Activated naive CD8-positive, alpha-beta T cell (primary cell): Measurements from ENCODE around the gene CHML.

Source experiments
- H3K27ac Mint-ChIP-seq: one replicate; pipeline ENCODE4 v1.8.0; 2021; ENCODE audit warnings: mixed read lengths
- H3K27me3 Mint-ChIP-seq: one replicate; pipeline ENCODE4 v1.8.0; 2021; ENCODE audit warnings: mixed read lengths
- H3K36me3 Mint-ChIP-seq: one replicate; pipeline ENCODE4 v1.8.0; 2021; ENCODE audit warnings: mixed read lengths
- H3K4me1 Mint-ChIP-seq: one replicate; pipeline ENCODE4 v1.8.0; 2021; ENCODE audit warnings: low read depth, mixed read lengths
- H3K4me3 Mint-ChIP-seq: one replicate; pipeline ENCODE4 v1.8.0; 2021; ENCODE audit warnings: mild to moderate bottlenecking, mixed read lengths
- H3K9me3 Mint-ChIP-seq: one replicate; pipeline ENCODE4 v1.8.0; 2021; ENCODE audit warnings: low read depth, mixed read lengths

CHML gene

DNA sequence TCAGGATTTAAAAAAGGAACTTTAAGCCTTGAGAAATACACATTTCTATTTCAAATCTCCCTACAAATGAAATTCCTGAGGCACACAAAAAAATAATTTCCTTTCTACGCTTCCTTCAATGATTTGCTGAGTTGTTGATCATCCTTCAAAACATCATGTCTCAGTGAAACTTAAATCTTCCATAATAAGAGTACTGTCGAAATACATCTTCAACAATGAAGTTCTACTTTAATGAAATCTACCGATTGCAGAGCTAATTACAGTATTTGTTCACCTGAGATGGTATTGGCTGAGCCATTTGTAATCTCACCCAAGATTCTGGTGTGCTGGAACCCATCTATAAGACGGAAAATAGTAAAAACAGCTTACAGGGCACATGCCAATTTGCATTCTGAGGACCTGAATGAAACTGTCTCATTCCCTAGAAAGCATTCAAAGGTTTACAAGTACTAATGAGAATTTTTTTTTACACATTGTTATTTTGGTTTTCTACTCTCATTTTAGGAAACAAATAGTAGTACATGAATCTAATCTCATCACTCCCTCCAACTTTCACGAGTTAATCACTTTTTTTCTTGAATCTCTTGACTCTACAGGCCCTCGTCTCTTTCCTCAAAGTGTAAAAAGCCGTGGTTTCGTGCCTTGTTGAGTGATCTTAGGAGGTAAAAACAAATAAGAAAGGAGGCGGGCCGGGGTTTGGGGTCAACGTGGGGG lies 1.1 kb downstream of the CHML start:
- Mint-ChIP-seq H3K4me1 (peaks cover 57% of the 10 kb centered on the region), H3K9me3 (no peaks in the 10 kb centered on the region), H3K27me3 (no peaks in the 10 kb centered on the region), H3K36me3 (peaks cover 19% of the 10 kb centered on the region), H3K27ac (peak overlapping the region; percentile 76), H3K4me3 (peak overlapping the region; percentile 89)

DNA sequence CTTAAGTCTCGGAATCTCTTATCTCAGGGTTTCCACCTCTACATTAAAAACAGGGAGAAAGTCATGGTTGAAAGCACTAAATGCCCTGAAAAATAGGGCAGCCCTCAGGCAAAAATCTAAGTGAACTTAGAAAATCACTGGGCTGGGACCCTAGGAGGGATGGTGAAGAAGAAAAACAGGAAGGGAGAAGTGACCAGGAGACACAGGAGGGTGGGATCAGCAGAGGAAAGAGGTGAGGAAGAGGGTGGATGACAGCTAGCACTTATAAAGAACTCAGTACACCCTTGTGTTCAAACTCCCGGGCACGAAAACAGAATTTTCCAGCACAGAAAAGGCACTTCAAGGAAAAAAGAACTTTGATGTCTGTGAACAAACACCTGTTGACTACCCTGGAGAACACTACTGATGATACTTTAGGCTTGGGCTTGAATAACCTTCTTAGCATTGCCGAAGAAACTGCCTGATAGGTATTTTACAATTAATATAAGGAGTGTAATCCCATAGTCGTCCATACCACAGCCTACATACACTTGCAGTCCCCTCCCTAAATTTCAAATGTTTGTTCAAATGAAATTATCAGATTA lies 2.0 kb downstream of the CHML start:
- H3K4me1 Mint-ChIP-seq: peaks cover 55% of the 10 kb centered on the region
- no peak overlapping the region for H3K27ac Mint-ChIP-seq
- H3K27me3 Mint-ChIP-seq: no peaks in the 10 kb centered on the region
- H3K36me3 Mint-ChIP-seq: peaks cover 19% of the 10 kb centered on the region
- peak overlapping the region; percentile 89 for H3K4me3 Mint-ChIP-seq
- H3K9me3 Mint-ChIP-seq: no peaks in the 10 kb centered on the region

DNA sequence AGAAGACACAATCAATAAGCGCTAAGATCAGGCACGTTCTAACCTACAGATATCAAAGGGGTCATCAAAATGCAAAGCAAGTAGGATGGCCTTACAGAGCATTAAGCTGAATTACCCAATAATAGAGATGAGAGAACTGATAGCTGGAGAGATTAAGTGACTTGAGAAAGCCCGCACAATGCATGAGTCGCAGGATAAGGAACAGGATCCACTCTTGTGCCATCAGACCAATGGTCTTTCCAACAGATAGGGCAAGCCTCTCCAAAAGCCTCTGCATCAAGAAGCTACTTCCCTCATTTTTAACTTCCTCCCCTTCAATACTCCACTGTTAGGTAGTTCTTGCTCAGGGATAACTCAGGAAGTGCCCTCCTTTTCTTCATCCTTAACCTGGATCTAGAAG lies 2.6 kb downstream of the CHML start:
- Mint-ChIP-seq H3K27me3 (no peaks in the 10 kb centered on the region), H3K4me3 (peak overlapping the region; percentile 89), H3K9me3 (no peaks in the 10 kb centered on the region), H3K4me1 (peaks cover 56% of the 10 kb centered on the region), H3K36me3 (peaks cover 19% of the 10 kb centered on the region), H3K27ac (no peak overlapping the region)

DNA sequence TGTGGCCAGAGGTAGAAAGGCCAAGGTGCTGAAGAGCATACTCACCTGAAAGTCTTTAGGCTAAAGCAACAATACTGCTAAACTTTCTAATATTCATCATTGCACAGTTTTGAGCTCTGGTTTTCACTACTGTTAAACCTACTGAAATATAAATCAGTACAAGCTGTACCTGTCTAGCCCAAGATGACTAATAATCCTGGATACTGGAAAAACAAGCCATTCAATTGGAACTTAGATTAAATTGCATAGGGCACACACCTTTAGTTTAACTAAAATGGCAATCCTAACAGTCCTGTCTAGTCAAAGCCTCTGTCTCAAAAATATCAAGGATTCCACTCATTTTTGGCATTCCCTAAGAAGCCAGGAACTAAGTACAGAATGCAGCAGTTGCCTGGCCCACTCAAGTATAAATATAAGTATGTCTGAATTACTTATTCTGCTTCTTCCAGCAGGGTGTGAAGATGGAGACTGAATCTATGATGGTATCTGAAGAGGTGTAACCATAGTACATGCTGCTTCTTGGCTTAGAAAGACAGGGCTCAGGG lies 3.1 kb downstream of the CHML start:
- peaks cover 61% of the 10 kb centered on the region for H3K4me1 Mint-ChIP-seq
- H3K36me3 Mint-ChIP-seq: peaks cover 20% of the 10 kb centered on the region
- no peak overlapping the region for H3K27ac Mint-ChIP-seq
- no peaks in the 10 kb centered on the region for H3K9me3 Mint-ChIP-seq
- no peaks in the 10 kb centered on the region for H3K27me3 Mint-ChIP-seq
- peak overlapping the region; percentile 89 for H3K4me3 Mint-ChIP-seq

DNA sequence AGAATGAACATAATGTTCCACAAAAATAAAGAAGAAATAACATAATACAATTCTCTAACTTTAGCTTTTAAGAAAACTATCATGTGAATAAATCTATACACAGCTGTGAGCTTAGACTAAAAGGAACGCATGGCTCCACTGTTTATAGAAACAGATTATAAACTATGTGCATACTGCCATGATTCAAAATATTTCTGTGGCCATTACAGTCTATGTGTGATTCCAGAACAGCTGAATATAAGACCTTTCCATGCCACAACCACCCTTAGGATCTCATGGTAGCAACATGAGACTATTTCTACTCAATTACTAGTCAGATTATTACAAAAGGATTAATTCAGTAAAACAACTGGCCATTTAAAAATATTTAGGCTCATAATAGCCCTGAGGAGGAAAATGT lies 3.9 kb downstream of the CHML start:
- H3K4me1 Mint-ChIP-seq: peaks cover 68% of the 10 kb centered on the region
- H3K9me3 Mint-ChIP-seq: no peaks in the 10 kb centered on the region
- peaks cover 24% of the 10 kb centered on the region for H3K36me3 Mint-ChIP-seq
- H3K27ac Mint-ChIP-seq: no peak overlapping the region
- peak overlapping the region; percentile 73 for H3K4me3 Mint-ChIP-seq
- H3K27me3 Mint-ChIP-seq: no peaks in the 10 kb centered on the region

DNA sequence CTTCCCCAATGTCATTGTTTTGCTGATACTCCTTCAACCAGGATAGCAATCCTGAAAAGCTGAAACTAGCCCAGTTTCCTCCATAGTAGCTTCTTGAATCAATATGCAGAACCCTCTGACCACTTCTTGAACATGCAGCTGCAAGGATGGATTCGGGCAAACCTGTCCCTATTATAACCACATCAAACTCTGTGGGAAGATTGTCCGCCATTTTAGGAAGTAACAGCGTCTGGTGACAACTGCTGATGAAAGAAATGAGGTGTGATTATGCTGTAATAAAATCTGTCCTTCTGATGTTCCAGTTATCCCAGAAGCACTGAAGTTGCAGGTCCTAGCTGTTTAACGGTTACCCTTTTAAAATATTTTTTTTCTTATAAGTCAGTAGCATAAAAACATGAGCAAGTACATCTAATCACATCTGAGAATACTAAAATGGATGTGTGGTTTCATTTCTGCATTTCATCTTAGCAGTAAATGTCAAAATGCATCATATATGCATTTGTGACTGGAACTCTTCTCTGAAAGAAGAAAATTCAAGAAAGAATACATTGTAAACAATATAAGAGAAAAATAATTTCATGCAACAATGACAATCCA lies 4.5 kb downstream of the CHML start:
- Mint-ChIP-seq H3K9me3 (no peaks in the 10 kb centered on the region), H3K27ac (no peak overlapping the region), H3K27me3 (no peaks in the 10 kb centered on the region), H3K36me3 (peaks cover 24% of the 10 kb centered on the region), H3K4me1 (peaks cover 65% of the 10 kb centered on the region), H3K4me3 (no peak overlapping the region)

DNA sequence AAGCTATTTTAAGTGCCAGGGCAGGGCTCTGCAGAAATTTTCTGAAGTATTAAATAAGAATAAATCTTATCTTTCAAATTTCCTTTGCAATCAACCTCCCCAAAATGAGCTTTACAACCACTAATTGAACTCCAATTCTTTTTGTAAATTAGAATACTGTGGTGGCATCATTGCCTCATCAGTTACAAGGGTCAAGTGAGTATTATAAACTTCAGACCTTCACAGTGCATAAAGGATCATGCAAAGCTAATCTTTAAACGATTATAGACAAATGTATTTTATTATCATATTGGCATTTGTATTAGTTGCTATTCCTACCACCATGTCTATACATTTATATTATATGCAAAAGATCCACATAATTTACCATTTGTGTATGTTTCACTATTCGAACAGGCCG lies 7.2 kb downstream of the CHML start:
- Mint-ChIP-seq H3K4me1 (peaks cover 61% of the 10 kb centered on the region), H3K4me3 (no peak overlapping the region), H3K27ac (no peak overlapping the region), H3K27me3 (no peaks in the 10 kb centered on the region), H3K36me3 (peaks cover 20% of the 10 kb centered on the region), H3K9me3 (no peaks in the 10 kb centered on the region)

DNA sequence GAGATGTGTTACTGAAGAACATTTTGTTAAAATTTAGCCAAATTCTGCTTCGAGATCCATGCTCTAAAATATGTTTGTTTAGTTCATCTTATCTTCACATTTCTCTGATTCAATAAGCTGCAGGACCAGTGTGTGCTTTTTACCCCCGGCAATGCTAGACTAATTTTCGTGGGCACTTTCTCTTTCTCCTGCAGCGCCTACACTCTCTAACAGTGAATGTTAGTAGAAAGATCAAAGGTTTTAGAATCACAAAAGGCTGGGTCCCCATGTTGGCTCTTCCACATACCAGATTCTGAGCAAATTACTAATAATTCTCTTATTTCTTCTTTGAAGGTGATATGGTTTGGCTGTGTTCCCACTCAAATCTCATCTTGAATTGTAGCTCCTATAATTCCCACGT lies 8.5 kb downstream of the CHML start:
- H3K4me1 Mint-ChIP-seq: peaks cover 56% of the 10 kb centered on the region
- peaks cover 20% of the 10 kb centered on the region for H3K36me3 Mint-ChIP-seq
- H3K27me3 Mint-ChIP-seq: no peaks in the 10 kb centered on the region
- H3K9me3 Mint-ChIP-seq: no peaks in the 10 kb centered on the region
- H3K4me3 Mint-ChIP-seq: peak overlapping the region; percentile 71
- H3K27ac Mint-ChIP-seq: peak overlapping the region; percentile 91

DNA sequence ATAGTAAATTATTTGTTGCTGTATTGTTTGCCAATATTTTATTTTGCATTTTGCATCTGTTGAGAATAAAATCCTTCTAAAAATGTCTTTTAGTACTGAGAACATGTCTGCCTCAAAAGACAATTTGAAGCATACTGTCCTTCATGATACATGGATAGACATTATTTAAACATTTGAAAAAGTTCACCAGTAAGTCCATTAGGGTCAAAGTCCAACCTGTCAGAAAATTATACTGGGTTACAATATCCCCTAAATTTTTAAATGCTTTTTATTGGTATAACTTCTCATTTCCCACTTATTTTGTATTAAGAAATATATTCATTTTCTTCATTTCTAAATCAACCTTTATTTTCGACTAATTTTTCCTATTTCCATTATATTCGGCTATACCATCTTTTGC lies 9.3 kb downstream of the CHML start:
- Mint-ChIP-seq H3K27me3 (no peaks in the 10 kb centered on the region), H3K4me3 (no peak overlapping the region), H3K9me3 (no peaks in the 10 kb centered on the region), H3K27ac (no peak overlapping the region), H3K4me1 (peaks cover 52% of the 10 kb centered on the region), H3K36me3 (peaks cover 20% of the 10 kb centered on the region)

DNA sequence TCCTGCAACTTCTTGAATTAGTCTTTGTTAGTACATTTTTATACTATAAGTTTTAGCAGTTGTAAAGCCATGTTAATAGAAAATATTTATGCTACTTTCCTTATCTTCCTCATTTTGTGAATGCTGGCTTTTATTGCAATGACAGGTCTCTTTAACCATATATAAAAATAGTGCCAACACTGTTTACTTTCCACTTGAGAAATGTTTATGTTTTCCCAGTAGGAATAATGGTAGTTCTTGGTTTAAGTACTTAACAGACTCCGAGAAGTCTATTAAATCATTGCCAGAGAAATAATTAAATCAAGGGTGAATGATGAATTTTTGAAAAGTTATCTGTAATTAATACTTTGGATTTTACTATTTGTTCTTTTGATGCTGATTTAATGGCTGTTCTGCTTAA lies 9.7 kb downstream of the CHML start:
- Mint-ChIP-seq H3K36me3 (peaks cover 18% of the 10 kb centered on the region), H3K9me3 (no peaks in the 10 kb centered on the region), H3K27ac (no peak overlapping the region), H3K4me3 (no peak overlapping the region), H3K27me3 (no peaks in the 10 kb centered on the region), H3K4me1 (peaks cover 48% of the 10 kb centered on the region)

DNA sequence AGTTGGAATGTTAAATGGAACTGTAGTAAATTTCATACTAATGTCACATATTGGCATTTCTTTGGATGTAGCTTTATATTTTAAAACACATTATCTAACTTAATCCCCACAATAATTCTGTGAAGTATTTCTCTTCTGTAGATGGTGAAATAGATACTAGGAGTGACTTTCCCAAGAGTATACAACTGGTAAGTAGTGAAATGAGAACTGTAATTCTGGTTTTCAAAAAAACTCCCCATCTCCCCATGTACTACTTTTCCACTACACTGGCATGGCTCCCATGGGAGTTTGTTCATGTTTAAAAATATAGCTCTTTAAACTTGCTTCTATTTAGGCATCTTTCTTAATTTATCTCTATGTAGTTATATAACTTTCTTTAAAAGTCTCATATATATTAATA lies 10.2 kb downstream of the CHML start:
- no peaks in the 10 kb centered on the region for H3K27me3 Mint-ChIP-seq
- H3K4me1 Mint-ChIP-seq: peaks cover 44% of the 10 kb centered on the region
- H3K27ac Mint-ChIP-seq: peak overlapping the region; percentile 6
- H3K9me3 Mint-ChIP-seq: no peaks in the 10 kb centered on the region
- peaks cover 13% of the 10 kb centered on the region for H3K36me3 Mint-ChIP-seq
- no peak overlapping the region for H3K4me3 Mint-ChIP-seq

DNA sequence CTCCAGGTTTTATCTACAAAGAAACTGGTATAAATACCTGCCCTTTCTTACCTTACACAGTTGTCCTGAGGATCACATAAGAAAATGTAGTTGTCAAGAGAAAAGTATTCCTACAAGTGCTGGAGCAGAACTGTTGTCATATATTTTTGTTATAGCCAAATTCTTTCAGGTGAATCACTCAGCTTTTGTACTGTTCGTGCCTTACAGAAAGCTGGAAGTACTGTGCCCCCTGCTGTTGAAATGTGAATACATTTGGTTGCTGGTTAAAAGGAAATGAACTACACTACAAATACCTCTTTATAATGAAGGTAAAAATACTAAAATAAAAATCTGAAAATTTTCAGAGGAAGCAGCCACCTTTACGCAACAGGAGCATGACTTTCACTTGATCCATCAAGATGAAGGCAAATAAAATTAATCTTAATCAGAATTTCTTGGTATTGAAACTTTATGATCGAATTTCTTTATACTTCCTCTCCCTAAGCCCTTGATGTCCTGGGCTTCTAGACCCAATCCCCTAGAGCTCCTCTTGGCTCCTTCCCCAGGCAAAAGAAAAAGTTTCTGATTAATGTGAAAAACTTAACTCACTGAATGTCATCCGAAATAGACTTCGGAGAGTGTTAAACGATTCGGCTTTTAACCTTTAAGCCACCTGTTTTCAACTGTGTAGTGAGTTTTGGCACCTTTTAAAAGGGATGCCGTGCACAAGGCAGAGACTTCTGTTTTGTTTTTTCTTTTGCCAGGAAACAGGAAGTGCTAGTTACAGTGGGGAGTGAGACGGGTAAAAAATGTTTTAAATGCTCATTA lies 12.5 kb downstream of the CHML start:
- H3K36me3 Mint-ChIP-seq: peaks cover 5% of the 10 kb centered on the region
- no peaks in the 10 kb centered on the region for H3K9me3 Mint-ChIP-seq
- peaks cover 33% of the 10 kb centered on the region for H3K4me1 Mint-ChIP-seq
- H3K27ac Mint-ChIP-seq: peak overlapping the region; percentile 86
- peak overlapping the region; percentile 74 for H3K4me3 Mint-ChIP-seq
- H3K27me3 Mint-ChIP-seq: no peaks in the 10 kb centered on the region

DNA sequence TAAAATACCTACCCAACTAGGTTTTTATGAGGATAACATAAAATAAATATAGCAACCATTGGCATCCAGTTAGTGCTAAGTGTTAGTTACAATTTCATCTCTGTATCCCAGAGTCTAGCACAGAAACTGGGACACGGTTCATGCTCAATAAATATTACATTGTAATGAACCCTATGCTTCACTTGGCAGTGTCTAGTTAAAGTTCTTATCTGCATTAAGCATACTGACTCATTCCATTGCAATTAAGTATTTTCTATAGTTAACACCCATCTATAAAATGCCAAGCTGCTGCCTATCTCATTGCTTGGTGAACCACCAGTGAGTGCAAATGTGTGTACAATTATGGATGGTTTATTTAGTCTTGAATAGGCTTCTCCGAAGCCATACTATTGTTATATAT lies 15.2 kb downstream of the CHML start:
- Mint-ChIP-seq H3K36me3 (peaks cover 4% of the 10 kb centered on the region), H3K4me3 (no peak overlapping the region), H3K9me3 (no peaks in the 10 kb centered on the region), H3K4me1 (peaks cover 20% of the 10 kb centered on the region), H3K27ac (no peak overlapping the region), H3K27me3 (no peaks in the 10 kb centered on the region)

DNA sequence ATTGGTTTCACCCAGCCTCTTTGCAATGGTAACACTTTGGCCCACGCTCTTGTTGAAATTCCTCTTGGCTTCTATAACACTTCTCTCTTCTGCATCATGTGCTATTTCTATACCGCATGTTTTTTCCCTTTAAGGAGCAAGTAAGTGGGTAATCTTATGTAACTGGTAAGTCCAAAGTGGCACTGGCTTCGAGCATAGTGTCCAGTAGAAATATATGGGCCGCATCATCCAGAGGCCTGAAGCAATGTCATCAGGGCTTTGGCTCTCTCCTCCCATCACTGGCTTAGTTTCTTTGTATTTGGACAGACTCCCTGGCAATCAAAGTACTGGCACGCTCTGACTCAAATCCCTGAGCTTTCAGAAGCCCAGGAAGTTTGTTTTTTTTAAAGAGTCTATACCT lies 17.5 kb downstream of the CHML start:
- Mint-ChIP-seq H3K4me1 (peaks cover 5% of the 10 kb centered on the region), H3K36me3 (peaks cover 4% of the 10 kb centered on the region), H3K4me3 (no peak overlapping the region), H3K27ac (no peak overlapping the region), H3K27me3 (no peaks in the 10 kb centered on the region), H3K9me3 (no peaks in the 10 kb centered on the region)

DNA sequence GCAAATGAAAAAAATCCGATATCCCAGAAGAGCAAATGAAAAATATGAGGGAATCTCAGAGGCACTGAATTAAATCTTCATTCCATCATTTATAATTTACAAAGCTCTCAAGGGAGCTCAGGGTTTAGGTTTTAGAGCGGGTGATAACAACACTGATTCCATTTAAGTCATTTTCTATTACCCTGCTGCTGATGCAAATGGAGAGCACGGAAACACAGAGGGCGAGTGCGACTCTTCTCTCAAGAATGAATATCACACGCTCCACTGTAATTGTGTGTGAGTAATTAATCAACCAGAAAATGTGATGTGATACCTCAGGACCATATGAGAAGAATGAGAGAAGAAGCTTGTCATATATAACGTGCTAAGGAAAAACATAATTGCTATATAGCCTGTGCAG lies 22.7 kb downstream of the CHML start:
- H3K4me3 Mint-ChIP-seq: no peak overlapping the region
- H3K27ac Mint-ChIP-seq: no peak overlapping the region
- H3K36me3 Mint-ChIP-seq: peaks cover 4% of the 10 kb centered on the region
- H3K4me1 Mint-ChIP-seq: peaks cover 10% of the 10 kb centered on the region
- no peaks in the 10 kb centered on the region for H3K9me3 Mint-ChIP-seq
- H3K27me3 Mint-ChIP-seq: no peaks in the 10 kb centered on the region
